Thyroid gland (tissue), 4 donors: Measurements from ENCODE around the gene COP1. TPM values are rescaled to one million over a fixed set of nuclear protein-coding genes. Genes with fewer than 3 reads are reported as not detected.

Experiments
- DNase-seq, 2 donors: peaks; one replicate each; pipeline ENCODE4 v3.0.0-alpha.2; 2019
- H3K27ac ChIP-seq, 3 donors: fragments of 200-600 bp; sonication (generic); 1 replicate in 2 of 3; 2 replicates in 1 of 3; pipeline ENCODE4 v1.5.1; 2016 to 2019; ENCODE audit warnings: mild to moderate bottlenecking in 1 of 3, moderate library complexity in 1 of 3
- H3K27me3 ChIP-seq: fragments of 200-600 bp; sonication (generic); one replicate; pipeline ENCODE4 v1.5.1; 2019
- H3K36me3 ChIP-seq, 2 donors: fragments of 200-600 bp; sonication (generic); one replicate each; pipeline ENCODE4 v1.5.1; 2016 to 2019
- H3K4me1 ChIP-seq, 2 donors: fragments of 200-600 bp; sonication (generic); one replicate each; pipeline ENCODE4 v1.5.1; 2017 to 2019
- H3K4me3 ChIP-seq, 3 donors: fragments of 200-600 bp; sonication (generic); replicated peaks in 1 of 3; 1 replicate in 2 of 3; 2 replicates in 1 of 3; pipeline ENCODE4 v1.5.1; 2016; ENCODE audit warnings: mild to moderate bottlenecking in 1 of 3
- H3K9me3 ChIP-seq: fragments of 200-600 bp; sonication (generic); one replicate; pipeline ENCODE4 v1.5.1; 2017
- POLR2A ChIP-seq, 2 donors: fragments of 450-650 bp; IDR thresholded peaks; one replicate each; pipeline ENCODE4 v1.6.1; 2017; ENCODE audit warnings: antibody characterized with exemption in 2 of 2, mild to moderate bottlenecking in 2 of 2, moderate library complexity in 1 of 2
- WGBS, 2 donors: methylation state at CpG; one replicate each; pipeline ENCODE4 v1.1.5; 2017; 5-methylcytosine and 5-hydroxymethylcytosine counted together
- intact Hi-C: fragments of 100-400 bp; cut with DNase I; formaldehyde crosslinking; loops from one replicate; pipeline ENCODE4 v1.15.1; 2023
- total RNA-seq, 4 donors: library from RNA; depleted of rRNA; stranded (reverse); fragments of >200 nt; gene quantifications; one replicate each; pipeline ENCODE4 v1.2.3, GENCODE V29; 2016
- TF ChIP-seq, protein P1 (sequence below), 6 experiments: fragments of 200-600 bp in 3 of 6; fragments of 450-650 bp in 3 of 6; sonication (generic) in 3 of 6; IDR thresholded peaks; one replicate each; pipeline ENCODE4 v1.5.1; 2016 to 2019; ENCODE audit warnings: antibody characterized with exemption in 6 of 6, mild to moderate bottlenecking in 2 of 6, inconsistent platforms in 1 of 6, moderate library complexity in 1 of 6

Gene COP1
- total RNA-seq, 4 donors from 2014 or later = 67.8 to 116 (median 78.5) TPM

GRCh38 chr1:176199707-176200106 is 7.4 kb downstream of the COP1 start:
- no peak overlapping the region for H3K27ac ChIP-seq
- intact Hi-C loops = no loop called here
- WGBS, 2 donors = 83 to 85% methylated on average over 1 of the region's 1 CpG
- H3K27me3 ChIP-seq = no peaks in the 10 kb centered on the region
- H3K4me3 ChIP-seq = no peak overlapping the region
- H3K36me3 ChIP-seq = no peaks in the 10 kb centered on the region
- TF ChIP-seq, protein P1, sequence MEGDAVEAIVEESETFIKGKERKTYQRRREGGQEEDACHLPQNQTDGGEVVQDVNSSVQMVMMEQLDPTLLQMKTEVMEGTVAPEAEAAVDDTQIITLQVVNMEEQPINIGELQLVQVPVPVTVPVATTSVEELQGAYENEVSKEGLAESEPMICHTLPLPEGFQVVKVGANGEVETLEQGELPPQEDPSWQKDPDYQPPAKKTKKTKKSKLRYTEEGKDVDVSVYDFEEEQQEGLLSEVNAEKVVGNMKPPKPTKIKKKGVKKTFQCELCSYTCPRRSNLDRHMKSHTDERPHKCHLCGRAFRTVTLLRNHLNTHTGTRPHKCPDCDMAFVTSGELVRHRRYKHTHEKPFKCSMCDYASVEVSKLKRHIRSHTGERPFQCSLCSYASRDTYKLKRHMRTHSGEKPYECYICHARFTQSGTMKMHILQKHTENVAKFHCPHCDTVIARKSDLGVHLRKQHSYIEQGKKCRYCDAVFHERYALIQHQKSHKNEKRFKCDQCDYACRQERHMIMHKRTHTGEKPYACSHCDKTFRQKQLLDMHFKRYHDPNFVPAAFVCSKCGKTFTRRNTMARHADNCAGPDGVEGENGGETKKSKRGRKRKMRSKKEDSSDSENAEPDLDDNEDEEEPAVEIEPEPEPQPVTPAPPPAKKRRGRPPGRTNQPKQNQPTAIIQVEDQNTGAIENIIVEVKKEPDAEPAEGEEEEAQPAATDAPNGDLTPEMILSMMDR (IDR thresholded peaks at IDR 0.05) = no peak
- no peak for TF ChIP-seq POLR2A (IDR thresholded peaks at IDR 0.05)
- H3K4me1 ChIP-seq = peaks cover 13 to 15% of the 10 kb centered on the region in 2 donors
- no peaks in the 10 kb centered on the region for H3K9me3 ChIP-seq
- DNase-seq = no peak

DNA sequence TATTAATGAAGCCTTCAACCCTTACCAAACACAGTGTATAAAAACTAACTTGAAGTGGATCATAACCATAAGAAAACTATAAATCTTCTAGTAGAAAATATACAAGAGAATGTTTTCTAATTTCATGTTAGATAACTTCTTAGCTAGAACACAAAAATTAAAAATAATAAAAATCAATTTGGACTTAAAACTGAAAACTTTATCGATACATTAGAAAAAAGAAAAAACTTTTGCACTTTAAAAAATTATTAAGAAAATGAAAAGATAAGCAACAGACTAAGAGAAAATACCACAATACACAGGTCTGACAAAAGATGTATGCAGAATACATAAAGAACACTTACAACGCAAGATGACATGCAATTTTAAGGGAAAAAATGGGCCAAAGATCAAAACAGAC is 8.7 kb downstream of the COP1 start:
- WGBS, 2 donors = 98 to 99% methylated on average over 2 of the region's 2 CpGs
- H3K36me3 ChIP-seq = no peaks in the 10 kb centered on the region
- peaks cover 4 to 6% of the 10 kb centered on the region in 2 donors for H3K4me1 ChIP-seq
- intact Hi-C loops = no loop called here
- no peak overlapping the region for H3K4me3 ChIP-seq
- no peak overlapping the region for H3K27ac ChIP-seq
- no peaks in the 10 kb centered on the region for H3K27me3 ChIP-seq
- TF ChIP-seq, protein P1 (IDR thresholded peaks at IDR 0.05) = no peak
- no peak for TF ChIP-seq POLR2A (IDR thresholded peaks at IDR 0.05)
- H3K9me3 ChIP-seq = no peaks in the 10 kb centered on the region
- DNase-seq = no peak

- H3K27ac ChIP-seq = no peak overlapping the region
- no peaks in the 10 kb centered on the region for H3K9me3 ChIP-seq
- no peaks in the 10 kb centered on the region for H3K27me3 ChIP-seq
- WGBS, 2 donors = 92 to 93% methylated on average over 5 of the region's 5 CpGs
- peaks cover 4 to 6% of the 10 kb centered on the region in 2 donors for H3K4me1 ChIP-seq
- no peaks in the 10 kb centered on the region for H3K36me3 ChIP-seq
- TF ChIP-seq, protein P1 (IDR thresholded peaks at IDR 0.05) = no peak
- no peak for TF ChIP-seq POLR2A (IDR thresholded peaks at IDR 0.05)
- intact Hi-C loops = no loop called here
- no peak for DNase-seq
- H3K4me3 ChIP-seq = no peak overlapping the region
These were observed 10.4 kb downstream of the COP1 start for GRCh38 chr1:176196728-176197127.

DNA sequence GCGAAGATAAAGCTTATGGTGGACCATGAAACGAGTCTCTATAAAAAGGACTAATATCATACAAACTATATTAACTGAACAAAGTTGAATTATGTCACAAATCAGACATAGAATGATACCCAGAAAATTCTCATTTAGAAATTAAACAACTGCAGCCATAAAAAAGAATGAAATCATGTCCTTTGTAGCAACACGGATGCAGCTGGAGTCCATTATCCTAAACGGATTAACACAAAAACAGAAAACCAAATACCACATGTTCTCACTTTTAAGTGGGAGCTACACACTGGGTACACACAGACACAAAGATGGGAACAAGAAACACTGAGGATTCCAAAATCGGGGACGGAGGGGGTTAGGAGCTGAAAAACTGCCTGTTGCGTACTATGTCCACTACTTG is 11.5 kb downstream of the COP1 start:
- no peaks in the 10 kb centered on the region for H3K9me3 ChIP-seq
- no peak overlapping the region for H3K4me3 ChIP-seq
- intact Hi-C loops = no loop called here
- peaks cover 3% of the 10 kb centered on the region in 2 donors for H3K4me1 ChIP-seq
- no peaks in the 10 kb centered on the region for H3K36me3 ChIP-seq
- WGBS, 2 donors = 83 to 89% methylated on average over 7 of the region's 7 CpGs
- TF ChIP-seq, protein P1 (IDR thresholded peaks at IDR 0.05) = no peak
- TF ChIP-seq POLR2A (IDR thresholded peaks at IDR 0.05) = no peak
- no peaks in the 10 kb centered on the region for H3K27me3 ChIP-seq
- DNase-seq = no peak
- no peak overlapping the region for H3K27ac ChIP-seq

GRCh38 chr1:176193663-176194062 is 13.4 kb downstream of the COP1 start:
- Histone ChIP-seq H3K4me1 (no peaks in the 10 kb centered on the region), H3K36me3 (no peaks in the 10 kb centered on the region), H3K27me3 (no peaks in the 10 kb centered on the region), H3K4me3 (no peak overlapping the region), H3K9me3 (no peaks in the 10 kb centered on the region), H3K27ac (no peak overlapping the region)
- 48 to 53% methylated on average over 3 of the region's 3 CpGs for WGBS, 2 donors
- TF ChIP-seq, protein P1 (IDR thresholded peaks at IDR 0.05) = no peak
- no peak for TF ChIP-seq POLR2A (IDR thresholded peaks at IDR 0.05)
- intact Hi-C loops = no loop called here
- DNase-seq = no peak
